Pancreas (tissue), 10 donors: ENCODE data around the gene GLYR1. TPM values are rescaled to one million over a fixed set of nuclear protein-coding genes. Genes with fewer than 3 reads are reported as not detected.

ENCODE experiments used
- ATAC-seq, 4 donors: fragments of 200-7000 bp; cut with Tn5 transposase; one replicate each; pipeline versions ENCODE4 v1.8.0 to v1.9.1; 2020; ENCODE audit warnings: mild to moderate bottlenecking in 4 of 4, moderate library complexity in 4 of 4
- DNase-seq, 6 donors: peaks; one replicate each; pipeline ENCODE4 v3.0.0-alpha.2; 2020
- FAIRE-seq: peaks from 2 replicates; lab custom pipeline; 2012; peaks lifted over from hg19 to GRCh38; lab: Jason Lieb, UNC
- H3K27ac ChIP-seq, 4 donors: fragments of 200-600 bp; sonication (generic); 1 replicate in 3 of 4; 2 replicates in 1 of 4; pipeline versions ENCODE4 v1.5.0 to v1.8.0; 2020
- H3K27me3 ChIP-seq, 4 donors: fragments of 200-600 bp; one replicate each; pipeline ENCODE4 v1.8.0; 2021
- H3K36me3 ChIP-seq, 3 donors: fragments of 200-600 bp; sonication (generic) in 1 of 3; one replicate each; pipeline versions ENCODE4 v1.5.0 to v1.8.0; 2020 to 2021
- H3K4me1 ChIP-seq, 3 donors: fragments of 200-600 bp; one replicate each; pipeline ENCODE4 v1.8.0; 2021
- H3K4me3 ChIP-seq, 4 donors: fragments of 200-600 bp; sonication (generic) in 2 of 4; one replicate each; pipeline versions ENCODE4 v1.5.0 to v1.8.0; 2020 to 2021
- H3K9me3 ChIP-seq, 4 donors: fragments of 200-600 bp; one replicate each; pipeline ENCODE4 v1.8.0; 2021
- CTCF ChIP-seq, 4 donors: fragments of 200-600 bp; sonication (generic) in 3 of 4; IDR thresholded peaks; one replicate each; pipeline versions ENCODE4 v1.5.0 to v1.8.0; 2021; ENCODE audit warnings: antibody characterized with exemption in 4 of 4
- WGBS, 2 donors: extraction: QIAGEN DNeasy Blood & Tissue Kit; methylation state at CpG; one replicate each; pipeline ENCODE4 v1.1.7; 2013; 5-methylcytosine and 5-hydroxymethylcytosine counted together
- intact Hi-C, 3 donors: fragments of 100-400 bp; cut with DNase I; formaldehyde crosslinking; loops; one replicate each; pipeline versions ENCODE4 v1.11.1 to v1.14.2; 2022
- polyA plus RNA-seq, 2 donors: library from polyadenylated mRNA; stranded (reverse); fragments of 200-250 nt; gene quantifications; one replicate each; pipeline ENCODE4 v1.2.3, GENCODE V29; 2013
- total RNA-seq, 6 donors: library from RNA; stranded (reverse); fragmentation: NEBNext Ultra II Directional in 4 of 6; extraction: Animal tissue kit (Norgen Biotek cat#: 25700) in 4 of 6; gene quantifications; one replicate each; pipeline versions ENCODE4 v1.2.1 to v1.2.4, GENCODE V29; 2021 to 2023
- donor health status: healthy with polysubstance abuse.
- donor health status: DM: no; HTN: no; CAD: no; lungs with moderate emphysema.
- donor health status: DM: no; HTN: no; CAD: no.
- donor health status: control.
- donor health status: control.
- donor health status: Bipolar disorder and iron deficiency.
- donor health status: DM: yes; HTN: yes; CAD: no.
- donor health status: DM: no; HTN: no; CAD: no.
- donor health status: DM: no; HTN: no; CAD: no.
- donor health status: DM: yes; HTN: yes; CAD: no.

The GLYR1 gene
- total and polyA plus RNA-seq, 8 donors, result 27.2 to 58.6 (median 39.5) TPM

- no peaks in the 10 kb centered on the region for H3K27me3 ChIP-seq
- FAIRE-seq (no peak), DNase-seq (no peak), ATAC-seq (no peak)
- peaks cover 3 to 29% (median 8%) of the 10 kb centered on the region in 3 donors for H3K36me3 ChIP-seq
- 84 to 88% methylated on average over 11 of the region's 11 CpGs for WGBS, 2 donors
- TF ChIP-seq CTCF (IDR thresholded peaks at IDR 0.05), result no peak
- intact Hi-C loops, result no loop called here
- H3K4me1 ChIP-seq, result no peaks in the 10 kb centered on the region
- H3K27ac ChIP-seq, result no peak overlapping the region
- no peak overlapping the region for H3K4me3 ChIP-seq
- no peaks in the 10 kb centered on the region for H3K9me3 ChIP-seq
Observed at GRCh38 chr16:4753227-4753626, 93.9 kb downstream of the GLYR1 start.

Other genes starting within 250 kb of the GLYR1 start
- 10 to 100 TPM in 5 of 6 donors, 1 to 10 TPM in 1; 9.1 to 19.4 (median 14.3) TPM for gene UBALD1, start 232.4 kb downstream of the GLYR1 start, total RNA-seq
- gene UBALD1, start 232.4 kb downstream of the GLYR1 start, polyA plus RNA-seq, result 10 to 100 TPM; 29.3 to 42.5 TPM
- gene MGRN1, start 222.5 kb downstream of the GLYR1 start, total RNA-seq, result 10 to 100 TPM; 29.0 to 43.8 (median 33.0) TPM
- 10 to 100 TPM; 17.2 to 29.9 TPM for gene MGRN1, start 222.5 kb downstream of the GLYR1 start, polyA plus RNA-seq
- 10 to 100 TPM in 5 of 6 donors, 1 to 10 TPM in 1; 7.0 to 16.5 (median 12.8) TPM for gene NUDT16L1, start 153.7 kb downstream of the GLYR1 start, total RNA-seq
- gene NUDT16L1, start 153.7 kb downstream of the GLYR1 start, polyA plus RNA-seq, result 10 to 100 TPM; 17.3 to 32.3 TPM
- gene ANKS3, start 113.0 kb downstream of the GLYR1 start, total RNA-seq, result 10 to 100 TPM in 5 of 6 donors, 1 to 10 TPM in 1; 8.7 to 20.4 (median 11.7) TPM
- 10 to 100 TPM; 56.8 to 69.1 TPM for gene ANKS3, start 113.0 kb downstream of the GLYR1 start, polyA plus RNA-seq
- gene DNAAF8, start 112.8 kb downstream of the GLYR1 start, total RNA-seq, result 1 to 10 TPM in 1 of 6 donors, under 1 TPM in 5; 0.23 to 1.0 (median 0.58) TPM
- gene DNAAF8, start 112.8 kb downstream of the GLYR1 start, polyA plus RNA-seq, result 1 to 10 TPM in 1 of 2 donors, under 1 TPM in 1; 0.52 to 1.0 TPM
- gene ZNF500, start 80.1 kb downstream of the GLYR1 start, total RNA-seq, result 10 to 100 TPM in 1 of 6 donors, 1 to 10 TPM in 5; 5.5 to 10.0 (median 7.2) TPM
- 10 to 100 TPM in 1 of 2 donors, 1 to 10 TPM in 1; 6.5 to 14.1 TPM for gene ZNF500, start 80.1 kb downstream of the GLYR1 start, polyA plus RNA-seq
- not detected for gene SEPTIN12, start 58.9 kb downstream of the GLYR1 start, total RNA-seq
- 1 to 10 TPM in 1 of 2 donors, not detected in 1; 1.4 TPM for gene SEPTIN12, start 58.9 kb downstream of the GLYR1 start, polyA plus RNA-seq
- gene SMIM22, start 51.9 kb downstream of the GLYR1 start, total RNA-seq, result 10 to 100 TPM; 49.2 to 69.1 (median 63.2) TPM
- 100 to 1,000 TPM; 176 to 367 TPM for gene SMIM22, start 51.9 kb downstream of the GLYR1 start, polyA plus RNA-seq
- 10 to 100 TPM; 12.3 to 18.3 (median 13.0) TPM for gene ROGDI, start 44.7 kb downstream of the GLYR1 start, total RNA-seq
- gene ROGDI, start 44.7 kb downstream of the GLYR1 start, polyA plus RNA-seq, result 10 to 100 TPM; 55.0 to 63.0 TPM
- 10 to 100 TPM; 10.4 to 17.3 (median 12.4) TPM for gene UBN1, start 193 bp upstream of the GLYR1 start, total RNA-seq
- gene UBN1, start 193 bp upstream of the GLYR1 start, polyA plus RNA-seq, result 10 to 100 TPM in 1 of 2 donors, 1 to 10 TPM in 1; 8.0 to 10.1 TPM
- 10 to 100 TPM; 10.4 to 19.8 (median 12.9) TPM for gene PPL, start 89.9 kb upstream of the GLYR1 start, total RNA-seq
- 10 to 100 TPM; 15.7 to 27.2 TPM for gene PPL, start 89.9 kb upstream of the GLYR1 start, polyA plus RNA-seq
- under 1 TPM; 0.22 to 0.79 (median 0.62) TPM for gene SEC14L5, start 111.0 kb upstream of the GLYR1 start, total RNA-seq
- under 1 TPM; 0.27 to 0.40 TPM for gene SEC14L5, start 111.0 kb upstream of the GLYR1 start, polyA plus RNA-seq
- 1 to 10 TPM; 3.7 to 7.0 (median 6.4) TPM for gene NAGPA, start 186.6 kb upstream of the GLYR1 start, total RNA-seq
- gene NAGPA, start 186.6 kb upstream of the GLYR1 start, polyA plus RNA-seq, result 10 to 100 TPM in 1 of 2 donors, 1 to 10 TPM in 1; 8.3 to 10.0 TPM
- gene C16orf89, start 218.7 kb upstream of the GLYR1 start, total RNA-seq, result 1 to 10 TPM in 5 of 6 donors, not detected in 1; 1.1 to 9.1 (median 5.2) TPM
- gene C16orf89, start 218.7 kb upstream of the GLYR1 start, polyA plus RNA-seq, result 1 to 10 TPM; 1.6 to 1.7 TPM
- 10 to 100 TPM; 13.0 to 23.3 (median 16.9) TPM for gene ALG1, start 224.6 kb upstream of the GLYR1 start, total RNA-seq
- gene ALG1, start 224.6 kb upstream of the GLYR1 start, polyA plus RNA-seq, result 10 to 100 TPM; 14.1 to 15.3 TPM